HEK293 (cell line): ENCODE data around the gene INO80E.
"Not testable (repeated sequence)": the region's sequence is repeated elsewhere in the genome, so short reads cannot be mapped to it uniquely, and the experiment has no call there.

Source experiments
- CTCF ChIA-PET: fragments of 350-600 bp; formaldehyde crosslinking; extraction: SDS; loops from one replicate; lab custom pipeline; 2021; ENCODE audit warnings: antibody characterized with exemption; lab: Yijun Ruan, JAX
- POLR2A ChIA-PET: fragments of 300-600 bp; formaldehyde crosslinking; extraction: SDS; loops from one replicate; lab custom pipeline; 2020; ENCODE audit warnings: antibody characterized with exemption, inconsistent platforms; lab: Yijun Ruan, JAX
- H3K27ac ChIP-seq: fragments of 200-500 bp; sonication (Bioruptor generic); 2 replicates; pipeline ENCODE4 v1.5.1; 2014; ENCODE audit warnings: low read depth, low read length, control low read depth, inconsistent platforms; ENCODE audit errors: extremely low read depth
- H3K36me3 ChIP-seq, 2 experiments: fragments of 200-500 bp in 1 of 2; sonication (Bioruptor generic) in 1 of 2; 1 replicate in 1 of 2; 2 replicates in 1 of 2; pipeline ENCODE4 v1.5.1; 2014 to 2017; ENCODE audit warnings: inconsistent platforms in 2 of 2, low read length in 2 of 2; ENCODE audit not compliant: control insufficient read depth in 2 of 2, insufficient read depth in 1 of 2
- H3K4me1 ChIP-seq: fragments of 200-500 bp; sonication (Bioruptor generic); 2 replicates; pipeline ENCODE4 v1.5.1; 2014; ENCODE audit warnings: mild to moderate bottlenecking, low read length, inconsistent platforms; ENCODE audit not compliant: control insufficient read depth, insufficient read depth
- H3K4me3 ChIP-seq: 2 replicates; pipeline ENCODE4 v1.5.1; 2011; ENCODE audit warnings: low read depth, mild to moderate bottlenecking, control low read depth, low read length, moderate library complexity
- H3K9me3 ChIP-seq: fragments of 200-500 bp; sonication (Bioruptor generic); 2 replicates; pipeline ENCODE4 v1.5.1; 2014; ENCODE audit warnings: low read depth, low read length, inconsistent platforms; ENCODE audit not compliant: control insufficient read depth, insufficient read depth
- EGR2 ChIP-seq: fragments of 450-650 bp; formaldehyde crosslinking; IDR thresholded peaks from 2 replicates; pipeline ENCODE4 v1.5.1; 2016; ENCODE audit warnings: low read depth, missing biosample characterization, missing genetic modification characterization
- ZBTB20 ChIP-seq: fragments of 450-650 bp; formaldehyde crosslinking; IDR thresholded peaks from 2 replicates; pipeline ENCODE4 v1.5.1; 2016; ENCODE audit warnings: missing biosample characterization, missing genetic modification characterization
- ZFHX2 ChIP-seq: fragments of 450-650 bp; formaldehyde crosslinking; conservative IDR thresholded peaks from 2 replicates; pipeline ENCODE4 v1.5.1; 2016; ENCODE audit warnings: missing biosample characterization, missing genetic modification characterization
- ZNF121 ChIP-seq: fragments of 450-650 bp; formaldehyde crosslinking; IDR thresholded peaks from 2 replicates; pipeline ENCODE4 v1.5.1; 2016; ENCODE audit warnings: missing biosample characterization, missing genetic modification characterization
- ZNF174 ChIP-seq: fragments of 450-650 bp; formaldehyde crosslinking; IDR thresholded peaks from 2 replicates; pipeline ENCODE4 v1.5.0; 2017; ENCODE audit warnings: missing biosample characterization, mild to moderate bottlenecking, missing genetic modification characterization
- ZNF184 ChIP-seq: fragments of 450-650 bp; IDR thresholded peaks from 2 replicates; pipeline ENCODE4 v1.5.1; 2018; ENCODE audit warnings: missing biosample characterization, mild to moderate bottlenecking, missing genetic modification characterization
- ZNF558 ChIP-seq: fragments of 450-650 bp; formaldehyde crosslinking; IDR thresholded peaks from 2 replicates; pipeline ENCODE4 v1.5.1; 2016; ENCODE audit warnings: missing biosample characterization, missing genetic modification characterization
- ZNF585B ChIP-seq: fragments of 450-650 bp; formaldehyde crosslinking; IDR thresholded peaks from 2 replicates; pipeline ENCODE4 v1.5.1; 2016; ENCODE audit warnings: missing biosample characterization, missing genetic modification characterization
- ZNF654 ChIP-seq: fragments of 450-650 bp; formaldehyde crosslinking; IDR thresholded peaks from 2 replicates; pipeline ENCODE4 v1.5.1; 2016; ENCODE audit warnings: low read depth, missing biosample characterization, missing genetic modification characterization
- TF ChIP-seq, protein P1 (sequence below): fragments of 450-650 bp; formaldehyde crosslinking; conservative IDR thresholded peaks from 2 replicates; pipeline ENCODE4 v1.5.1; 2016; ENCODE audit warnings: low read depth, missing biosample characterization, missing genetic modification characterization
- TF ChIP-seq, protein P2 (sequence below): fragments of 450-650 bp; formaldehyde crosslinking; IDR thresholded peaks from 2 replicates; pipeline ENCODE4 v1.5.1; 2017; ENCODE audit warnings: missing biosample characterization, missing genetic modification characterization
- TF ChIP-seq, protein P3 (sequence below): fragments of 450-650 bp; formaldehyde crosslinking; IDR thresholded peaks from 2 replicates; pipeline ENCODE4 v1.5.1; 2016; ENCODE audit warnings: missing biosample characterization, missing genetic modification characterization
- TF ChIP-seq, protein P4 (sequence below): fragments of 450-650 bp; formaldehyde crosslinking; IDR thresholded peaks from 2 replicates; pipeline ENCODE4 v1.5.1; 2016; ENCODE audit warnings: missing biosample characterization, missing genetic modification characterization

INO80E gene

DNA sequence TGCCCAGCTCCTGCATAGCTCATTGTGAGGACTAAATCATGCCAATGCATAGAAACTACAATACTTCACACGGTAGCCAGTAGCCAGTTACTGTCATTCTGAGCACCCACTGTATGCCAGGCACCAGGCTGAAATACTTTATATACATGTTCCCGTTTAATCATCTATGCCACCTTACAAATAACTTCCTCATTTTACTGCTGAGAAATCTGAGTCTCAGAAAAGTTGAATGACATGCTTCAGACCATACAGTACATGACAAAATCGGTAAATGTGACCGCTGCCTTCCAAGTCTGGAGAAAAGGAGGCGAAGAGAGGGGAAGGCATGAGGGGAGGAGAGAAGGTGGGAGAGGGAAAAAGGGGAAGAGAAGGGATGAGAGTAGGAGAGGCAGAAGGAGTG lies 44.2 kb downstream of the INO80E start:
- CTCF ChIA-PET, result interaction anchor here (0.6 to 2.4 kb wide), 8 partner anchors 8 to 589 kb away, joined by 3 to 17 read pairs (median 3); no protein-coding TSS in a partner anchor
- POLR2A ChIA-PET, result interaction anchor here (0.6 kb wide), 1 partner anchor 94 kb away, joined by 3 read pairs; no protein-coding TSS in a partner anchor
- Histone ChIP-seq H3K27ac (no peak overlapping the region), H3K4me1 (no peaks in the 10 kb centered on the region), H3K4me3 (no peak overlapping the region), H3K9me3 (no peaks in the 10 kb centered on the region), H3K36me3 (no peaks in the 10 kb centered on the region)
- TF ChIP-seq ZBTB20 (tag by site-specific recombination), result peak; percentile 55; the same call in 1 of the 2 replicates
- no peak for TF ChIP-seq ZNF585B (tag by site-specific recombination)

DNA sequence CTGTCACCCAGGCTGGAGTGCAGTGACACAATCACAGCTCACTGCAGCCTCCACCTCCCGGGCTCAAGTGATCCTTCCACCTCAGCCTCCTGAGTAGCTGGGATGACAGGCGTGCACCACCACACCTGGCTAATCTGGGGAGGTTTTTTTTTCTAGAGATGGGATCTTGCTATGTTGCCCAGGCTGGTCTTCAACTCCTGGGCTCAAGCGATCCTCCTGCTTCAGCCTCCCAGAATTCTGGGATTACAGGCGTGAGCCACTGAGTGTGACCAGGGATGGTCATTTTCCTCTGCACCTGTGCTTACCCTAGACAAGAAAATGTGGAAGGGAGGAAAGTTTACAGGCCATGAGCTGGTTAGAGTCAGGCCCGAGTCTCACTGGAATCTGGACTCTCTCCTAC lies 44.6 kb downstream of the INO80E start:
- not testable (repeated sequence) for H3K27ac ChIP-seq, H3K9me3 ChIP-seq, H3K4me3 ChIP-seq, H3K36me3 ChIP-seq, H3K4me1 ChIP-seq
- CTCF ChIA-PET, result interaction anchor here (0.8 to 2.4 kb wide), 4 partner anchors 8 to 389 kb away, joined by 3 to 17 read pairs (median 4); partner anchors contain the start of genes DCTPP1 and TBX6
- TF ChIP-seq ZNF121 (tag by site-specific recombination), result peak; percentile 81
- POLR2A ChIA-PET, result interaction anchor here (0.6 kb wide), 1 partner anchor 95 kb away, joined by 3 read pairs; no protein-coding TSS in a partner anchor

DNA sequence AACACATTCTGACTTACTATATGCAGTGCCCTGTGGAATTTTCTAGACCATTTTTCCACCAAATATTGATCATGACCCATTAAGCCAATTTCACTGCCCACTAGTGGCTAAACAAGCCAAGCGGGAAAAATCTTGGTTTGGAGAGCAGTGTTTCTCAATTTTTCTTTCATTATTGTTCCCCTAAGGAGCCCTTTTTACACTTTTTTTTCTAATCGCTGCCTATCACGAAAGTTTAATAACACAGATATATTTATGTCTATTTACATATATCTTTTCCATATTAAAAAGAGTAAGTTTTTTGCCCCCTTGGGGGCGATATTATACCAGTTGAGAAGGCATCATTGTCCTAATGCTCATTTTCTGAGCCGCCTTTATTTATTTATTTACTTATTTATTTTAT lies 45.8 kb downstream of the INO80E start:
- CTCF ChIA-PET, result interaction anchor here (0.6 to 2.8 kb wide), 6 partner anchors 10 to 502 kb away, joined by 3 to 12 read pairs (median 4); partner anchors contain the start of genes DCTPP1 and PPP4C
- H3K9me3 ChIP-seq, result no peaks in the 10 kb centered on the region
- TF ChIP-seq, protein P1, sequence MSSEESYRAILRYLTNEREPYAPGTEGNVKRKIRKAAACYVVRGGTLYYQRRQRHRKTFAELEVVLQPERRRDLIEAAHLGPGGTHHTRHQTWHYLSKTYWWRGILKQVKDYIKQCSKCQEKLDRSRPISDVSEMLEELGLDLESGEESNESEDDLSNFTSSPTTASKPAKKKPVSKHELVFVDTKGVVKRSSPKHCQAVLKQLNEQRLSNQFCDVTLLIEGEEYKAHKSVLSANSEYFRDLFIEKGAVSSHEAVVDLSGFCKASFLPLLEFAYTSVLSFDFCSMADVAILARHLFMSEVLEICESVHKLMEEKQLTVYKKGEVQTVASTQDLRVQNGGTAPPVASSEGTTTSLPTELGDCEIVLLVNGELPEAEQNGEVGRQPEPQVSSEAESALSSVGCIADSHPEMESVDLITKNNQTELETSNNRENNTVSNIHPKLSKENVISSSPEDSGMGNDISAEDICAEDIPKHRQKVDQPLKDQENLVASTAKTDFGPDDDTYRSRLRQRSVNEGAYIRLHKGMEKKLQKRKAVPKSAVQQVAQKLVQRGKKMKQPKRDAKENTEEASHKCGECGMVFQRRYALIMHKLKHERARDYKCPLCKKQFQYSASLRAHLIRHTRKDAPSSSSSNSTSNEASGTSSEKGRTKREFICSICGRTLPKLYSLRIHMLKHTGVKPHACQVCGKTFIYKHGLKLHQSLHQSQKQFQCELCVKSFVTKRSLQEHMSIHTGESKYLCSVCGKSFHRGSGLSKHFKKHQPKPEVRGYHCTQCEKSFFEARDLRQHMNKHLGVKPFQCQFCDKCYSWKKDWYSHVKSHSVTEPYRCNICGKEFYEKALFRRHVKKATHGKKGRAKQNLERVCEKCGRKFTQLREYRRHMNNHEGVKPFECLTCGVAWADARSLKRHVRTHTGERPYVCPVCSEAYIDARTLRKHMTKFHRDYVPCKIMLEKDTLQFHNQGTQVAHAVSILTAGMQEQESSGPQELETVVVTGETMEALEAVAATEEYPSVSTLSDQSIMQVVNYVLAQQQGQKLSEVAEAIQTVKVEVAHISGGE (tag by site-specific recombination), result 0 out of 2 replicates have a peak, but pooled peaks have one; percentile 18
- TF ChIP-seq, protein P2, sequence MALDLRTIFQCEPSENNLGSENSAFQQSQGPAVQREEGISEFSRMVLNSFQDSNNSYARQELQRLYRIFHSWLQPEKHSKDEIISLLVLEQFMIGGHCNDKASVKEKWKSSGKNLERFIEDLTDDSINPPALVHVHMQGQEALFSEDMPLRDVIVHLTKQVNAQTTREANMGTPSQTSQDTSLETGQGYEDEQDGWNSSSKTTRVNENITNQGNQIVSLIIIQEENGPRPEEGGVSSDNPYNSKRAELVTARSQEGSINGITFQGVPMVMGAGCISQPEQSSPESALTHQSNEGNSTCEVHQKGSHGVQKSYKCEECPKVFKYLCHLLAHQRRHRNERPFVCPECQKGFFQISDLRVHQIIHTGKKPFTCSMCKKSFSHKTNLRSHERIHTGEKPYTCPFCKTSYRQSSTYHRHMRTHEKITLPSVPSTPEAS (tag by site-specific recombination), result no peak
- TF ChIP-seq ZNF654 (tag by site-specific recombination) (peak; percentile 62), ZNF558 (tag by site-specific recombination) (no peak), ZNF184 (tag by site-specific recombination) (no peak)
- TF ChIP-seq, protein P3, sequence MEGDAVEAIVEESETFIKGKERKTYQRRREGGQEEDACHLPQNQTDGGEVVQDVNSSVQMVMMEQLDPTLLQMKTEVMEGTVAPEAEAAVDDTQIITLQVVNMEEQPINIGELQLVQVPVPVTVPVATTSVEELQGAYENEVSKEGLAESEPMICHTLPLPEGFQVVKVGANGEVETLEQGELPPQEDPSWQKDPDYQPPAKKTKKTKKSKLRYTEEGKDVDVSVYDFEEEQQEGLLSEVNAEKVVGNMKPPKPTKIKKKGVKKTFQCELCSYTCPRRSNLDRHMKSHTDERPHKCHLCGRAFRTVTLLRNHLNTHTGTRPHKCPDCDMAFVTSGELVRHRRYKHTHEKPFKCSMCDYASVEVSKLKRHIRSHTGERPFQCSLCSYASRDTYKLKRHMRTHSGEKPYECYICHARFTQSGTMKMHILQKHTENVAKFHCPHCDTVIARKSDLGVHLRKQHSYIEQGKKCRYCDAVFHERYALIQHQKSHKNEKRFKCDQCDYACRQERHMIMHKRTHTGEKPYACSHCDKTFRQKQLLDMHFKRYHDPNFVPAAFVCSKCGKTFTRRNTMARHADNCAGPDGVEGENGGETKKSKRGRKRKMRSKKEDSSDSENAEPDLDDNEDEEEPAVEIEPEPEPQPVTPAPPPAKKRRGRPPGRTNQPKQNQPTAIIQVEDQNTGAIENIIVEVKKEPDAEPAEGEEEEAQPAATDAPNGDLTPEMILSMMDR (tag by site-specific recombination), result peak; percentile 78
- POLR2A ChIA-PET, result interaction anchor here (1.0 kb wide), 1 partner anchor 24 kb away, joined by 3 read pairs; the partner anchor contains the start of gene ALDOA
- no peak overlapping the region for H3K27ac ChIP-seq
- no peak overlapping the region for H3K4me3 ChIP-seq
- H3K36me3 ChIP-seq, result no peaks in the 10 kb centered on the region
- no peaks in the 10 kb centered on the region for H3K4me1 ChIP-seq

DNA sequence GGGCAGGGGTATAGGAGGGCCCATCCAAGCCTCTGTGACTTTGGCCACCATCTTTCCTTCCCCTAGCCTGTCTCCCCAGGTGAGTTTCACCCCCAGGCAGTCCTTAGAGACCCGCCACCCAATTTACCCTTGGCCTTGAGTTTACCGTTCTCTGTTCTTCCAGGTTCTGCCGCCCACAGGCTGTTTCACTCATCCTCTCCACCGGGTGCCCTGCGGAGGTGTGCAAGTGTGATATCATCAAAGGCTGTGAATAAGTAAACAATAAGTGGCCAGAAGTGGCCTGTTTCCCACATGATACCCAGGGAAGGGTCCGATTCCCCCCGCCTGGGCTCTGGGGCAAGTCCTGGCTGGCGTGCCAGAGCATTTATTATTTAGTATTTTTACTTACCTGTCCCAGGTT lies 50.1 kb downstream of the INO80E start:
- CTCF ChIA-PET, result no interaction called here
- TF ChIP-seq EGR2 (tag by site-specific recombination) (peak; percentile 72; the same call in 1 of the 2 replicates), ZFHX2 (tag by site-specific recombination) (peak; percentile 69), ZNF174 (tag by site-specific recombination) (no peak)
- TF ChIP-seq, protein P4, sequence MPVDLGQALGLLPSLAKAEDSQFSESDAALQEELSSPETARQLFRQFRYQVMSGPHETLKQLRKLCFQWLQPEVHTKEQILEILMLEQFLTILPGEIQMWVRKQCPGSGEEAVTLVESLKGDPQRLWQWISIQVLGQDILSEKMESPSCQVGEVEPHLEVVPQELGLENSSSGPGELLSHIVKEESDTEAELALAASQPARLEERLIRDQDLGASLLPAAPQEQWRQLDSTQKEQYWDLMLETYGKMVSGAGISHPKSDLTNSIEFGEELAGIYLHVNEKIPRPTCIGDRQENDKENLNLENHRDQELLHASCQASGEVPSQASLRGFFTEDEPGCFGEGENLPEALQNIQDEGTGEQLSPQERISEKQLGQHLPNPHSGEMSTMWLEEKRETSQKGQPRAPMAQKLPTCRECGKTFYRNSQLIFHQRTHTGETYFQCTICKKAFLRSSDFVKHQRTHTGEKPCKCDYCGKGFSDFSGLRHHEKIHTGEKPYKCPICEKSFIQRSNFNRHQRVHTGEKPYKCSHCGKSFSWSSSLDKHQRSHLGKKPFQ, result no peak
- TF ChIP-seq, all 188 proteins: peak for 2
- POLR2A ChIA-PET, result no interaction called here
- H3K27ac ChIP-seq, result no peak overlapping the region
- no peaks in the 10 kb centered on the region for H3K36me3 ChIP-seq
- no peak overlapping the region for H3K4me3 ChIP-seq
- no peaks in the 10 kb centered on the region for H3K4me1 ChIP-seq
- H3K9me3 ChIP-seq, result no peaks in the 10 kb centered on the region
